BE2C (cell line): ENCODE measurements around the gene RELT.

Experiments used
- DNase-seq: peaks from one replicate; pipeline ENCODE4 v3.0.0-alpha.2; 2020
- H3K27me3 ChIP-seq: fragments of 250-450 bp; sonication (Bioruptor Pico); 2 replicates; pipeline ENCODE4 v1.5.1; 2020; ENCODE audit warnings: mild to moderate bottlenecking
- H3K36me3 ChIP-seq: fragments of 250-450 bp; sonication (Bioruptor Pico); 2 replicates; pipeline ENCODE4 v1.5.1; 2020; ENCODE audit warnings: mild to moderate bottlenecking
- H3K4me1 ChIP-seq: fragments of 250-450 bp; sonication (Bioruptor Pico); 2 replicates; pipeline ENCODE4 v1.5.1; 2020
- H3K4me3 ChIP-seq: 2 replicates; pipeline ENCODE4 v1.5.1; 2011; ENCODE audit warnings: low read depth, low read length
- H3K9me3 ChIP-seq: fragments of 250-450 bp; sonication (Bioruptor Pico); 2 replicates; pipeline ENCODE4 v1.5.1; 2020
- TF ChIP-seq, protein P1 (sequence below): IDR thresholded peaks from 2 replicates; pipeline ENCODE4 v1.5.1; 2012; ENCODE audit warnings: mild to moderate bottlenecking, low read depth, low read length

Gene RELT

GRCh38 chr11:73423506-73423905 lies 47.3 kb downstream of the RELT start:
- Histone ChIP-seq H3K27me3 (no peaks in the 10 kb centered on the region), H3K36me3 (no peaks in the 10 kb centered on the region; the same call in 1 of the 2 replicates), H3K4me1 (no peaks in the 10 kb centered on the region), H3K9me3 (no peaks in the 10 kb centered on the region), H3K4me3 (no peak overlapping the region)
- TF ChIP-seq, protein P1, sequence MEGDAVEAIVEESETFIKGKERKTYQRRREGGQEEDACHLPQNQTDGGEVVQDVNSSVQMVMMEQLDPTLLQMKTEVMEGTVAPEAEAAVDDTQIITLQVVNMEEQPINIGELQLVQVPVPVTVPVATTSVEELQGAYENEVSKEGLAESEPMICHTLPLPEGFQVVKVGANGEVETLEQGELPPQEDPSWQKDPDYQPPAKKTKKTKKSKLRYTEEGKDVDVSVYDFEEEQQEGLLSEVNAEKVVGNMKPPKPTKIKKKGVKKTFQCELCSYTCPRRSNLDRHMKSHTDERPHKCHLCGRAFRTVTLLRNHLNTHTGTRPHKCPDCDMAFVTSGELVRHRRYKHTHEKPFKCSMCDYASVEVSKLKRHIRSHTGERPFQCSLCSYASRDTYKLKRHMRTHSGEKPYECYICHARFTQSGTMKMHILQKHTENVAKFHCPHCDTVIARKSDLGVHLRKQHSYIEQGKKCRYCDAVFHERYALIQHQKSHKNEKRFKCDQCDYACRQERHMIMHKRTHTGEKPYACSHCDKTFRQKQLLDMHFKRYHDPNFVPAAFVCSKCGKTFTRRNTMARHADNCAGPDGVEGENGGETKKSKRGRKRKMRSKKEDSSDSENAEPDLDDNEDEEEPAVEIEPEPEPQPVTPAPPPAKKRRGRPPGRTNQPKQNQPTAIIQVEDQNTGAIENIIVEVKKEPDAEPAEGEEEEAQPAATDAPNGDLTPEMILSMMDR = no peak
- DNase-seq = no peak

DNA sequence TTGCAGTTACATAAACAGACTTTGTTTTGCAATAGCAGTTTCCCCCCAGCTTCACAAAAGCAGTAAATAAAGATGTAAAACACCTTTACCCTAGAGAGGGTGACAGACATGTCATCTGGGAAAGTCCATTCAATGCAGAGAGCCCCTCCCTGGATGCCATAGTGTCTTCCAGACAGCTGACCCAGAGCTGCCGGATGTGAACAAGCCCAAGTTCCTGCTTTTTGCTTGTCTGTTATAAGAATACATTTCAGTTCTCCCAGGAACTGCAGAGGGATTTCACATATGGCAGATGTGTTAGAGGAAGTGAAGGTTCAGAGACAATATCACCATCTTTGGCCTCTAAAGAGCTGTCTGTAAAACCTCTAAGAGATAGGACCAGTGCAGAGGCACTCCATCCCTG lies 48.9 kb downstream of the RELT start:
- no peaks in the 10 kb centered on the region for H3K36me3 ChIP-seq
- no peaks in the 10 kb centered on the region for H3K27me3 ChIP-seq
- H3K4me3 ChIP-seq = no peak overlapping the region
- DNase-seq = no peak
- no peaks in the 10 kb centered on the region for H3K9me3 ChIP-seq
- TF ChIP-seq, protein P1 = no peak
- H3K4me1 ChIP-seq = no peaks in the 10 kb centered on the region

- no peak for DNase-seq
- H3K9me3 ChIP-seq = no peaks in the 10 kb centered on the region
- H3K27me3 ChIP-seq = no peaks in the 10 kb centered on the region
- H3K4me3 ChIP-seq = no peak overlapping the region
- TF ChIP-seq, protein P1 = no peak
- no peaks in the 10 kb centered on the region for H3K36me3 ChIP-seq
- no peaks in the 10 kb centered on the region for H3K4me1 ChIP-seq
Measured at GRCh38 chr11:73426219-73426850, 50.1 kb downstream of the RELT start.

GRCh38 chr11:73428227-73428626 lies 52.0 kb downstream of the RELT start:
- Histone ChIP-seq H3K4me1 (no peaks in the 10 kb centered on the region), H3K27me3 (no peaks in the 10 kb centered on the region), H3K36me3 (no peaks in the 10 kb centered on the region), H3K4me3 (no peak overlapping the region), H3K9me3 (no peaks in the 10 kb centered on the region)
- DNase-seq = no peak
- TF ChIP-seq, protein P1 = no peak

DNA sequence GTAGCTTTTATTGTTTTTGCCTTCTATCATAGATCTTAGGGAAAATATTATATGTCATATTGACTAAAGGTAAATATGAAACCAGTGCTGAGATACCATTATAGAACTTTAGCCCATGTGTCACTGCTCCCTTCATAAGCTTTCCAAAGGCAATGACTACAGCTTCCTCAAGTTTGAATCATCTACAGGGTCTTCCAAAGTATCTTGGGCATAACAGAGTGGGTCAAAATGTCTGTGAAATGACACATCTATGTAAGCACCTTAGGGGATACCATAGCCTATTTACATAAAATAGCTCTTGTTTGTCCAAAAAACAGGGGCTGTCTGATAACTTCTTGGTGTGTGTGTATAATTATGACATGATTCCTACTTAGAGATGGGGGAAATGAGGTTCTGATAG lies 52.5 kb downstream of the RELT start:
- Histone ChIP-seq H3K4me1 (no peaks in the 10 kb centered on the region), H3K27me3 (no peaks in the 10 kb centered on the region), H3K36me3 (no peaks in the 10 kb centered on the region), H3K4me3 (no peak overlapping the region), H3K9me3 (no peaks in the 10 kb centered on the region)
- TF ChIP-seq, protein P1 = no peak
- no peak for DNase-seq

GRCh38 chr11:73429121-73429750 lies 53.0 kb downstream of the RELT start:
- no peak for DNase-seq
- Histone ChIP-seq H3K4me1 (no peaks in the 10 kb centered on the region), H3K36me3 (no peaks in the 10 kb centered on the region), H3K9me3 (no peaks in the 10 kb centered on the region), H3K4me3 (no peak overlapping the region), H3K27me3 (no peaks in the 10 kb centered on the region)
- TF ChIP-seq, protein P1 = no peak
